ENCODE measurements around the gene PRICKLE1.

The PRICKLE1 gene

DNA sequence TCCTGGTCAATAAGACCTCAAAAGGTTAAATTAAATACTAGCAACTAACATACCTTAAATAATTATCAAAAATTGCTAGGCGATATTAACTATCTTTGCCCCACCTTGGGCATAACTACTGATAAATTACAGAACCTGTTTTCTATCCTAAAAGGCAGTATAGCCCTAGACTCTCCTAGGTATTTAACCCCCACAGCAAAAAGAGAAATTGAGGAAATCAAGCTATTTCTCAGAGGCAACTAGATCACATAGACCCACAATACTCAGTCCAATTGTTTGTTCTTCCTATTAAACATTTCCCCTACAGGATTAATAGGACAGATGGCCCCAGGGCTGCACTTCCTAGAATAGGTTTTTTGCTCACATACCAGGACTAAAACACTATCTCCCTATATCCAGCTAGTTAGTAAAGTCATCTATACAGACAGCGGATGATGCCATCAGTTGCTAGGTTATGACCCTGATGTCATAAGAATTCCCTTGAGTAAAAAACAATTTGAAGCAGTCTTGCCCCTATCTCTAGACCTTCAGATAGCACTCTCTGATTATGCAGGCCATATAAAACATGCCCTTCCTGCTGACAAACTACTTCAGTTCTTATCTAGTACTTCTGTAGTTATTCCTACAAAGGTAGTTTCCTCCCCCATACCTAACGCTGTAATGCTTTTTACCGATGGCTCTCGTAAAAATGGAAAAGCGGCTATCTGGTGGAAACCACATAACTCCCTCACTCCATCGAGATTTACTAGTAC, 145.2 kb downstream of the PRICKLE1 start:
- DNase-seq: no peak

DNA sequence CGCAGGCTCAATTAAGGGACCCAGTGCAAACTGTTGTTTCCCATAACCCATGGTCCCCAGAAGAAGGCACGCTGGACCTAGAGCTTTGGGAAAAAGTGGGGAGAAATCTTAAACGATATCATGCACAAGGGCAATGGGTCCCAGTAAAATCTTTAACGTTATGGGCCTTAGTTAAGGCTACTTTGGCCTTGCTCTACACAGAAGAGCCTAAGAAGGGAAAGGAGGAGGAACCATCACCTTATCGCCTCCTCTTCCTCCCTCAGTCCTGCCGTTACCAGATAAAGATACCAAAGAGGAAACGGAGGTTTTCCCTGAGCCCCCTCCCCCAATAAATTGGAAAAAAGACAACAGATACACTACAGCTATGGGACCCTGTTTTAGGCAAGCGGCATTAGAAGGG, 146.7 kb downstream of the PRICKLE1 start:
- no peak for DNase-seq

DNA sequence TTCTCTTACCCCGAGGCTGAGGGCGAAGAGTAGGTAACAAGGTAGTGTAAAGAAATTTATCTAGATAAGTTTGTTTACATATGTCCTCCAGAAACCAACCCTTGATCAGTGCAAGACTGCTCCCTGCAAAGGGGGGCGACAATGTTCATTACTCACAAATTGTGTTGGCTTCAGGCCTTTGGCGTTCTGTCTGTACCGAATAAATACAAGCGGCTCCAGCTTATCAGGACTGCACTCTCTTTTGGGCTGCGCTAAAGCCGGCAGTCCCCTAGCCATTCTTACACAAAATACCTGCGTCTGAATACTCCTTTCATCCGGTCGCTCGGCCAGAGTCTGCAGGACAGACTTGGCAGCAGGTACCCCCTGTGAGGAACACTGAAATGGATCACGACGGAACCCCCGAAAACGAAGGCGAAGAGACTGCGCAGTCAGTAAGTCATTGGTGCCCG, 147.2 kb downstream of the PRICKLE1 start:
- no peak for DNase-seq

DNA sequence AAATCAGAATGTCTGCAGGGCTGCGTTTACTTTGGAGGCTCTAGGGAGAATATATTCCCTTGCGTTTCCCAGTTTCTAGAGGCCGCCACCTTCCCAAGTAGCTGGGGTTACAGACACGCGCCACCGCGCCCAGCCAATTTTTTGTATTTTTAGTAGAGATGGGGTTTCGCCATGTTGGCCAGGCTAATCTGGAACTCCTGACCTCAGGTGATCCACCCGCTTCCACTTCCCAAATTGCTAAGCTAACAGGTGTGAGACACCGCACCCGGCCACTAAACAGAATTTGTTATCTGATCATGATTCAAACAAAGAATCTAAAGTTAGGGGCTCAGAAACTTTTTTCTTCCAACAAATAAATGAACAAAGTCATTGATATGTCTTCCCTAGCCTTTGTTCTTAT, 148.9 kb downstream of the PRICKLE1 start:
- DNase-seq: no peak

DNA sequence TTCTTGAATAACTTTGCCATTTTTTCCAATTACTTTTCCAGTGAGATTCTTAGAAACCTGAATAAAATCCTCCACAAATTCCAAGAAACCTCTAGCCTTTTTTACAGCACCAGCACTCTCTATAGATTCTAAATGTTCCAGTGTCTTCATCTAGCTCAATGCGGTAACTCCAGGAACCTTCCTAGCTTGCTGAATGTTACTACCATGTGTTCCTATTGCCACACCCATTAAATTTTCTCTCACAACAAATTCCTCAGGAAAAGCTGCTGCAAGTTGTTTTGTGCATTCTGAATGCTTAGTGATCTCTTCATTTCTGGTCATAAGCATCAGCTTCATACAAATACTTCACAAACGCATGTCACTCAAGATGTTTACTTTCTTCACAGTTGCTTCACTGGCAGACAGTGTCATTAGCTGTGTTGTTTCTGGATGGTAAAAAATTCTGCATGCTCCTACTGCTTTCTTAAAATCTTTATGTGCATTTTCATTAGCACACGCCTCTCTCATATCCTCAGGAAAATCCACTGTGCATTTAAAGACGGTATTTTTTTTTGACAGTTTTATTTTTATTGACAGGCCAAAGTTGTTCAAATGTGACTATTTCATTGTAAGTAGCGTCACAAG, 156.9 kb downstream of the PRICKLE1 start:
- no peak for DNase-seq

DNA sequence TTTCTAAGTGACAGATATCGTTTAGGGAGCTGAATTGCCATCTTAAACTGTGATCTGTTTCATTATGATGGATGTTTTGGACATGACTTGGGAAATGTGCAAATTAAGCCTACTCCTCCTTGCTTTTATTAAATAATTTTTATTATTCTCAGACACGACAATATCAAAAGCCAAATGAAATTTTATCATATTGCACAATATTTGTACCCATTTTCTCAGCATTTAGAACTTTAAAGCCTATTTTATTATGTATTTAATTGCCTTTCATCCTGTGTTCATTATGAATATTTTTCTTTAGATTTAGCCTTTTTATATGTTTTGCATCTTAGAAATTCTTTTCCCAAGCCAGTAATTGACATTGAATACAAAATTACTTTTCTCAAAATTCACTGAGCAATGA, 160.7 kb downstream of the PRICKLE1 start:
- DNase-seq: no peak

DNA sequence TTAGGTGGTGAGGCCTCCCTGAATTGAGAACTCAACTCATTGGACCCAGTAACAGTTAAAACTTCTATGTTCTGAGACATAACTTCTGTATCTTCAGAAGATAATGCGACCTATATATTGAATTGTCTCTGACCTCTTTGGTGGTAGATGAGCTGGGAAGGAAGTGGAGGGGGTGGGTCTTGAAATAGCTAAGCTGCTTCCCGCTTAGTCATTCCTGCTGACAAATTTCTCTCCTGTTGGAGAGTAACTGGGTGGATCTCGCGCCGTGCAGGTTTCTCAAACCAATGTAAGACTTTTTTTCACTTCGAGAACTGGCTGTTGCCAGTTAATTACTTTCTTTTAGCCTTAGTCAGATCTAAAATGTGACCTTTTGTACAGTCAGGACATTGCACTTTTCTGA, 162.8 kb downstream of the PRICKLE1 start:
- peak; percentile 77 for DNase-seq

DNA sequence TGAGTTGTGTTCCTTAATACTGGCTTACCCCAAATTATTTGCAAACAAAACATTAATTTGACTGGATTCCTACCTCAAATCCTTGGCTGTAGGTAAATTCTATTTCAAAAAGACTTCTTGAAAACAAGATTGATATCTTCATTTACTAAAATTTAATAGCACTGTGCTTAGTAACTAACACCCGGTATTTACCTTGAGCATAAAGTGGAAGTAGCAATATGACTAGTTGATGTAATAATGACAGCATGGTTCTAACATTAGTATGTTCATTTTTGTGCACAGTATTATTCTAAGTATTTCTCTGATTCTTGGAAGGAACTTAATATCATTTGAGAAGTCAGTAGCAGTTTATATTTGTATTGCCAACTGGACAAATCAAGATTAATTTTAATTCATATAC, 166.8 kb downstream of the PRICKLE1 start:
- DNase-seq: no peak

DNA sequence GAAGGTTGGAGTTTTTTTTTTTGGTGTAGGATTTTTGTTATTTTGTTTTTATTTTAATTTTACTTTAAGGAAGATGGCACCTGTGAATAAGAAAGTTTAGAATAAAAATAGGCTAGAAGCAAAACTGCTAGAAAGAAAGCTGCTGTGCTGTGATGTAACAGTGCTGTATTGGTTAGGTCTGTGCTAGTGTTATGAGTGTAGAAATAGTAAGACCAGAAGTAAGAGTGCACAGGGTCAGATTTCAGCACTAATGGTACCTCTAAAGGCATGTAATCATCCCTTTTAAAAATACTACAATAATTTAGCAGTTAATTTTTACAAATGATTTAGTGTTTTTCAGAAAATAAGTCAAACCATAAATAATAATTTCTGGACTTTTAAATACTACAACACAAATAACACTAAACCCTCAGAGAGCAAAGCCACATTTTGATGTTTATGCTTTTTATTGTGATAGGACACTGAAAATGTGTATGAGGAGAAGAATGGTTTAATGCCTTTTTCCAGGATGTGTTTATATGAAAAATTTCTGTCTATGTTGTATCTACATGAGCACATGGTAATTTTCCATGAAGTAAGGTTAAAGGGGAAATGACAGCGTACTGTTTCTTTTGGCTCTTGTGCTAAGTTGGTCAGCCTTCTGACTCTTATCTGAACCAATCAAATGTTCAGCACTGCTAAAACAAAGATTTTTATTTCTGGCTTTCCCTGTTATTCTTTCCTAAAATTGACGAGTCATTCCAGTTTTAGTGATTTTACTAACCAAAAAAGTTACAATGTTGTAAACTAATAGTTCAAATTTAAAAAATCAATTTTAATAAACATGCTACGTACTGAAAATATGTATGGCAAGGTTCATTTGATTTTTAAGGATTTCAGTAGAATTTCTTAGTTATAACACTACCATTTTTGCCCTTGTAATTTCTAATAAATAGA, 167.4 kb downstream of the PRICKLE1 start:
- peak; percentile 44 for DNase-seq

DNA sequence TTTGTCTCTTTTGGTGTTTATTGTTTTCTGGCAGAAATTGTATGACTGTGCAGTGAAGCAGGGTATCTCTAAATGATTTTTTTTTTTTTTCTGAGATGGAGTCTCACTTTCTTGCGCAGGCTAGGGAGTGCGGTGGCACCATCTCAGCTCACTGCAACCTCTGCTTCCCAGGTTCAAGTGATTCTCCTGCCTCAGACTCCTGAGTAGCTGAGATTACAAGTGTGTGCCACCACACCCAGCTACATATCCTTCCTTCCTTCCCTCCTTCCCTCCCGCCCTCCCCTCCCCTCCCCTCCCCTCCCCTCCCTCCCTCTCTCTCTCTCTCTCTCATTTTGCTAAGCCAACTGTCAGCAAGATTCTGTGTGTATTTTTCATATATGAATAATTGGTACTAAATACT, 169.2 kb downstream of the PRICKLE1 start:
- DNase-seq: no peak

DNA sequence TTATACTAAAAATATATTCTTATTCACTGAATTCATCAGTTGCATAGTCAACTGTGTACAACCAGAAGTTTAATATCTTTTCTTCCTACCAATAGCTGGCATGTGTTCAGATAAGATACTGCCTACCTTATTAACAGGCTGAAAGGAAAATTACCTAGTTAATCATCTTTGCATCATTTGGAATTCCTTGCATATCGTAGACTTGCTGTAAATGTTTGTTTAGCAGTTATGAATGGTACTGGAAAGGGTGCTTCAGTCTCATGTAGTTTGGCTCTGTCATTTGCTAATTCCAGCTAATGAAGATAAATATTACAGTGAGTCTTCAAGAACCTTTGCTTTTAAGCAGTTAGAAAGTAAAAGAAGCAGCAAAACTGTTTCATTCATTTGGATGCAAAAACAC, 179.2 kb downstream of the PRICKLE1 start:
- no peak for DNase-seq

DNA sequence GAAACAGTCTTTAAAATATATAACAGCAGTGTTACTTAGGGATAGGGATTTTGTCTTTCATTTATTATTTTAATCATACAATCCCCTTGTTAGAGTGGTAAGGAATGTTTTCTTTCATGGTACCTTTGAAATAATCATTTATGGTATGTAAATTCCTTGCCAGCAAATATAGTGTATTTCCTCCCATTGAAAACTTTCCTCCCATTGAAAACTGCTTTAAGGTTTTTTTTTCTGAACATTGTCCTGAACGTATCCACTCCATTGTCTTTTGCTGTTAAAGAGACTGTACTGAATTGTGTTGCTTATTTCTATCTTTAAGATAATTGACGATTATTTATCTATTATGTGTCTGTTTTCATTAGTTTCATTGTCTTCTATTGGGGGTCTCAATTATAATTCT, 180.1 kb downstream of the PRICKLE1 start:
- DNase-seq: no peak

DNA sequence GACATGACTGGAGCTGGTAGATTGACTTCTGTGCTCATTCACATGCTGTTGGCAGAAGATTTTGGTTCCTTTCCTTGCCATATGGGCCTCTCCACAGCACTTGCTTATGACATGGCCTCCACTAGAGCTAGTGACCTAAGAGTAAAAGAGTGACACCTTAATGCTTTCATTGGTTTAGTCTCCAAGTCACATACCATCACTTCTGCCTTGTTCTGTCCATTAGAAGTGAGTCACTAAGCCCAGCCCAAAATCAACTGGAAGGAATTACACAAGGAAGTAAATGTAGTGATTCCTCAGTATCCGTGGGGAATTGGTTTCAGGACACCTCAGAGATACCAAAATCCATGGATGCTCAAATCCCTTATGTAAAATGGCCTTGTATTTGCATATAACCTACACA, 182.2 kb downstream of the PRICKLE1 start:
- DNase-seq: no peak

Measured in activated CD4-positive, alpha-beta T cell treated with anti-CD3 and anti-CD28 coated beads, Interleukin-2, amount 50 U/mL, for 16 hours (primary cell).